Measurements from ENCODE around the gene SDC1. TPM values are rescaled to one million over a fixed set of nuclear protein-coding genes. Genes with fewer than 3 reads are reported as not detected.

Gene SDC1
- total RNA-seq, 6 experiments from 2014 or later, result 260 to 452 (median 415) TPM

DNA sequence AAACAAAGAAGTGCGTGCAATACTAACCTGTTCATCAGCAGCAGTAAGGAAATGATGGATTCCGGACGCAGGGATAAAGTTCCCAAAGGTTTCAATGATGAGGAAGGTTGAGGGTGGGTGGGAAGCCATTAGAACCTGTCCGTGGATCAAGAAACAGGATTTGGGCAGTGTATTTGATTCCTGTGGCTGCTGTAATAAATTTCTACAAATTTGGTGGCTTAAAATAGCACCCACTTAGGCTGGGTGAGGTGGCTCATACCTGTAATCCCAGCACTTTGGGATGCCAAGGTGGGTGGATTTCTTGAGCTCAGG, 5.1 kb upstream of the SDC1 start:
- no peak for ATAC-seq
- H3K9me3 ChIP-seq, result no peaks in the 10 kb centered on the region
- H3K27me3 ChIP-seq, result no peaks in the 10 kb centered on the region
- TF ChIP-seq, protein P1, sequence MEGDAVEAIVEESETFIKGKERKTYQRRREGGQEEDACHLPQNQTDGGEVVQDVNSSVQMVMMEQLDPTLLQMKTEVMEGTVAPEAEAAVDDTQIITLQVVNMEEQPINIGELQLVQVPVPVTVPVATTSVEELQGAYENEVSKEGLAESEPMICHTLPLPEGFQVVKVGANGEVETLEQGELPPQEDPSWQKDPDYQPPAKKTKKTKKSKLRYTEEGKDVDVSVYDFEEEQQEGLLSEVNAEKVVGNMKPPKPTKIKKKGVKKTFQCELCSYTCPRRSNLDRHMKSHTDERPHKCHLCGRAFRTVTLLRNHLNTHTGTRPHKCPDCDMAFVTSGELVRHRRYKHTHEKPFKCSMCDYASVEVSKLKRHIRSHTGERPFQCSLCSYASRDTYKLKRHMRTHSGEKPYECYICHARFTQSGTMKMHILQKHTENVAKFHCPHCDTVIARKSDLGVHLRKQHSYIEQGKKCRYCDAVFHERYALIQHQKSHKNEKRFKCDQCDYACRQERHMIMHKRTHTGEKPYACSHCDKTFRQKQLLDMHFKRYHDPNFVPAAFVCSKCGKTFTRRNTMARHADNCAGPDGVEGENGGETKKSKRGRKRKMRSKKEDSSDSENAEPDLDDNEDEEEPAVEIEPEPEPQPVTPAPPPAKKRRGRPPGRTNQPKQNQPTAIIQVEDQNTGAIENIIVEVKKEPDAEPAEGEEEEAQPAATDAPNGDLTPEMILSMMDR (IDR thresholded peaks at IDR 0.05), result no peak
- TF ChIP-seq POLR2A (IDR thresholded peaks at IDR 0.05), result no peak
- H3K4me3 ChIP-seq, result no peak overlapping the region
- DNase-seq, result no peak
- 93% methylated on average over 4 of the region's 4 CpGs for WGBS (ENCODE audit: insufficient coverage, low coverage, low lambda C conversion rate, missing lambda C conversion rate)
- no peak overlapping the region for H3K27ac ChIP-seq
- H3K36me3 ChIP-seq, result no peaks in the 10 kb centered on the region
- intact Hi-C loops (cut with DNase I), result loop anchor here in 1 of 2 donors (10.0 kb wide), 1 partner anchor 85 kb away; no protein-coding TSS in a partner anchor
- H3K4me1 ChIP-seq, result peaks cover 0 to 8% (median 4%) of the 10 kb centered on the region in 4 donors

DNA sequence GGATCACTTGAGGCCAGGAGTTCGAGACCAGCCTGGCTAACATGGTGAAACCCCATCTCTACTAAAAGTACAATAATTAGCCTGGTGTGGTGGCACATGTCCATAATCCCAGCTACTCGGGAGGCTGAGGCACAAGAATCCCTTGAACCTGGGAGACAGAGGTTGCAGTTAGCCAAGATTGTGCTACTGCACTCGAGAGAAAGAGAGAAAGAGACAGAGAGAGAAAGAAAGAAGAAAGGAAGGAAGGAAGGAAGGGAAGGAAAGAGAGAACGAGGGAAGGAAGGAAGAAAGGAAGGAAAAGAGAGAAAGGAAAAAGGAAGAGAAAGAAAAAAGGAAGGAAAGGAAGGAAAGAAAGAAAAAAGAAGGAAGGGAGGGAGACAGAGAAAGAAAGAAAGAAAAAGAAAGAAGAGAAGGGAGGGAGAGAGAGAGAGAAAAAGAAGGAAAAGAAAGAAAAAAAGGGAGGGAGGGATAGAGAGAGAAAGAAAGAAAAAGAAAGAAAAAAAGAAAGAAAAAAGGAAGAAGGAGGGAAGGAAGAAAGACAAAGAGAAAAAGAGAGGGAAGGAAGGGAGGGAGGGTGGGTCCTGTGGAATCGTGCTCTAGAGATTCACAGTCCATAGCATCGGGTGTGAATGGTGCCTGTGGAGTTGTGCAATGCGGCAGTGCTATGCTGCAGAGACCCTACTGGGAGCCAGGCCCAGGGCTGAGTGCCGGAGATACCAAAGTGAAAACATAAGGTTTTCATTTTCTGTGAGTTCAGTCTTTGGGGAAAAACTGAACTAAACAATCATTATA, 4.6 kb upstream of the SDC1 start:
- Histone ChIP-seq H3K36me3 (no peaks in the 10 kb centered on the region), H3K4me3 (no peak overlapping the region), H3K27me3 (no peaks in the 10 kb centered on the region), H3K27ac (no peak overlapping the region), H3K4me1 (peaks cover 0 to 8% (median 4%) of the 10 kb centered on the region in 4 donors), H3K9me3 (no peaks in the 10 kb centered on the region)
- ATAC-seq, result no peak
- no peak for TF ChIP-seq POLR2A (IDR thresholded peaks at IDR 0.05)
- TF ChIP-seq, protein P1 (IDR thresholded peaks at IDR 0.05), result no peak
- WGBS (ENCODE audit: insufficient coverage, low coverage, low lambda C conversion rate, missing lambda C conversion rate), result 72% methylated on average over 8 of the region's 8 CpGs
- intact Hi-C loops (cut with DNase I), result loop anchor here in 1 of 2 donors (10.0 kb wide), 2 partner anchors 85 to 115 kb away; no protein-coding TSS in a partner anchor
- DNase-seq, result no peak

DNA sequence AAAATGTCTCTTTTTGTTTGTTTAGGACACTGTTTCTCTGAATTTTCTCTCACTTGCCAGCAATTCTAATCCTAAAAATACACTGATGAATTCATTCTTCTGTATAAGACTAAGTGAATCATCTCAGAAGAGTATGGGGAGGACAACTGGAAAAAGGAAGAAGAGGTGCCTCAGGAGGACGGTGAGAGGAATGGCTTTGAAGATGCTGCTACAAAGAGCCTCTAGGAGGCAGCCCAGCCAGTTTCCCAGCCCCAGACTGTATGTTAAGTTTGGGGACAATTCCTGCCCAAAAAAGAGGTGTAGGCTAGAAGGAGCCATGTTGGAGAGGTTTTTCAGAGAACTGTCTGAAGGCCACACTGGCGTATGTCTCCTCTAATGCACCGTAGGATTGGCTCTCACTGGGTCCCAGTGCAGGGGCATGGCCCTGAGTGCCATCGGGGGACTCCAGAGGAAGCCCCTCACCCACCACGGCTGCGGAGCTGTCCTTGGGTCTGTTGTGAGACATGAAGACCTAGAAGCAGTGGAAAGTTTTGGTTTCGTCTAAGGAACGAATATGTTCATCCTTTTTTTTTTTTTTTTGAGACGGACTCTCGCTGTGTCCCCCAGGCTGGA, 3.1 kb upstream of the SDC1 start:
- no peak for ATAC-seq
- peaks cover 0 to 9% (median 4%) of the 10 kb centered on the region in 4 donors for H3K4me1 ChIP-seq
- no peak for TF ChIP-seq POLR2A (IDR thresholded peaks at IDR 0.05)
- TF ChIP-seq, protein P1 (IDR thresholded peaks at IDR 0.05), result no peak
- 96% methylated on average over 8 of the region's 10 CpGs for WGBS (ENCODE audit: insufficient coverage, low coverage, low lambda C conversion rate, missing lambda C conversion rate)
- no peaks in the 10 kb centered on the region for H3K27me3 ChIP-seq
- H3K4me3 ChIP-seq, result no peak overlapping the region
- no peaks in the 10 kb centered on the region for H3K9me3 ChIP-seq
- DNase-seq, result no peak
- H3K36me3 ChIP-seq, result no peaks in the 10 kb centered on the region
- H3K27ac ChIP-seq, result no peak overlapping the region
- intact Hi-C loops (cut with DNase I), result loop anchor here in 1 of 2 donors (10.0 kb wide), 1 partner anchor 113 kb away; no protein-coding TSS in a partner anchor

DNA sequence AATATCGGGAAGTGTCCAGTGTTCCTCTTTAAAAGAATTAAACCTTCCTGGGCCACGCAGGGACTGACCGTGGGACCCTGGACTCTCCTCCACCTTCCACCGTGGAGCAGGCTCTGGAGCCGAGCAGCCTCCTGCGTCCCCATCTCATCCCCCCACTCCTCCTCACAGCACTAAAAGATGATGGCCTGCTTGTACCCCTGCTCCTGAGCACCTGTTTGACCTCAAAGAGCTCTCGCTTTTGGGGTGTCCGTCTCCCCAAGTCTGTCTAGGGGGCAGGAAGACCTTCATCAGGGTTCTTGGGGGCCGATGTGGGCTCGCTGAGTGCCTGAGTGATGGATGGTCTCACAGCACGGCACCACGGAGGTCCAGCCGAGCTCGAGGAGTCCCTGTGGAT, 1.2 kb upstream of the SDC1 start:
- no peaks in the 10 kb centered on the region for H3K27me3 ChIP-seq
- no peak for DNase-seq
- intact Hi-C loops (cut with DNase I), result loop anchor here in 1 of 2 donors (10.0 kb wide), 1 partner anchor 111 kb away; no protein-coding TSS in a partner anchor
- peaks cover 0 to 26% (median 11%) of the 10 kb centered on the region in 4 donors for H3K4me1 ChIP-seq
- H3K9me3 ChIP-seq, result no peaks in the 10 kb centered on the region
- 48% methylated on average over 4 of the region's 14 CpGs for WGBS (ENCODE audit: insufficient coverage, low coverage, low lambda C conversion rate, missing lambda C conversion rate)
- peak overlapping the region in 2 of 3 donors; percentile 90 to 99 for H3K27ac ChIP-seq
- H3K4me3 ChIP-seq, result peak overlapping the region in 2 of 3 donors; percentile 85 to 93
- H3K36me3 ChIP-seq, result no peaks in the 10 kb centered on the region
- TF ChIP-seq, protein P1 (IDR thresholded peaks at IDR 0.05), result no peak
- no peak for ATAC-seq

All from right lobe of liver (tissue), 6 donors.